NCI-H82 (cell line): ENCODE data around the gene GCK.
A peak's percentile ranks its signal among the peaks of the same experiment; 100 is the strongest.

Experiments used
- DNase-seq: peaks from one replicate; lab custom pipeline; 2025; lab: John Stamatoyannopoulos, UW

GCK gene

GRCh38 chr7:44104860-44105771 is 84.1 kb downstream of the GCK start:
- DNase-seq = peak; percentile 51

DNA sequence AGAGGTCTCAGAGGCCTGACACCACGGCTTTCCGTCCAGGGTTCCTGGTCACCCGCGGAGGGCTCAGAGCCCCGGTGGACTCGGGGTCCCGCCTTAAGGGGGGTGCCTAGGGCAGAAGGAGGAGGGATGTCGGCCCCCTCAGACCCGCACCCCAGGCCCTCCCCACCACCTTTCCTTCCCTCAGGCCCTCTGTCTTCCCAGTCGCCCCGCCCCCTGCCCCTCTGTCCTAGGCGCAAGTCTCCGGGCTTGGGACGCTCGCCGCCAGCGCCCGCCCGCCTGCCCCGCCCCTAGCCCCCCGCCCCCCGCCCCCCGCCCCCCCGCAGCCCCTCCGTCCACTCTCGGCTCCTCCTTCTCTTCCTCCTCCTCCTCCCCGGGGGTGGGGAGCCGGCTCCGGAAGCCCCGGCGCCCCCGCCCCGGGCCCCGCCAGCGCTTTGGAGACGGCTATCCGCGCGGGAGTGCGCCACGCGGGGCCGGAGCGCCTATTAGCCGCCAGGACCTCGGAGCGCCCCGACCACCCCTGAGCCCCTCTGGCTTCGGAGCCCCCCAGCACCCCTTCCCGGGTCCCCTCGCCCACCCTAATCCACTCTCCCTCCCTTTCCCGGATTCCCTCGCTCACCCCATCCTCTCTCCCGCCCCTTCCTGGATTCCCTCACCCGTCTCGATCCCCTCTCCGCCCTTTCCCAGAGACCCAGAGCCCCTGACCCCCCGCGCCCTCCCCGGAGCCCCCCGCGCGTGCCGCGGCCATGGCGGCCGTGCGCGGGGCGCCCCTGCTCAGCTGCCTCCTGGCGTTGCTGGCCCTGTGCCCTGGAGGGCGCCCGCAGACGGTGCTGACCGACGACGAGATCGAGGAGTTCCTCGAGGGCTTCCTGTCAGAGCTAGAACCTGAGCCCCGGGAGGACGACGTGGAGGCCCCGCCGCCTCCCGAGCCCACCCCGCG is 85.0 kb downstream of the GCK start, which contains the start of gene AEBP1:
Gene AEBP1 (plus strand): TSS at position 423 of the 937 bp plus-strand sequence. CDS start 321 bp downstream, at position 744.
- peak; percentile 77 for DNase-seq

DNA sequence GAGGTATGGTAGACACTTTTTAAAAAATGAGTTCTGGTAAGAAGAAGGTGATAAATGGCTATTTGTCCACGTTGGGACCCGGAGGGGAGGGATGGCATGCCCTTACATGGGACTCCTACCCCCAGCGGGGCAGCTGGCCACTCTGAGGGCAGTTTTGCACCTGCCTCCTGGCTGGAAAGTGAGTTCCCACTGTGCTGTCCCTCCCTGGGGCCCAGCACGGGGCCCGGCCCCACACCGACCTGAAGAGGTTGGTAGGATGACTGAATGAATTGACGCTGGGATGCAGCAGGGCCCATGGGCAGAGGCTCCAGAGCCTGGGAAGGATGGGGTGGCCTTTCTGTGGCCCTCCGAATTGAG is 85.7 kb downstream of the GCK start:
- no peak for DNase-seq

GRCh38 chr7:44102846-44103565 is 86.2 kb downstream of the GCK start:
- DNase-seq = no peak

GRCh38 chr7:44101966-44102845 is 87.0 kb downstream of the GCK start:
- DNase-seq = no peak

- DNase-seq = no peak
Observed at GRCh38 chr7:44101303-44101965, 87.8 kb downstream of the GCK start.

- no peak for DNase-seq
Observed at GRCh38 chr7:44100458-44101302, 88.6 kb downstream of the GCK start.

DNA sequence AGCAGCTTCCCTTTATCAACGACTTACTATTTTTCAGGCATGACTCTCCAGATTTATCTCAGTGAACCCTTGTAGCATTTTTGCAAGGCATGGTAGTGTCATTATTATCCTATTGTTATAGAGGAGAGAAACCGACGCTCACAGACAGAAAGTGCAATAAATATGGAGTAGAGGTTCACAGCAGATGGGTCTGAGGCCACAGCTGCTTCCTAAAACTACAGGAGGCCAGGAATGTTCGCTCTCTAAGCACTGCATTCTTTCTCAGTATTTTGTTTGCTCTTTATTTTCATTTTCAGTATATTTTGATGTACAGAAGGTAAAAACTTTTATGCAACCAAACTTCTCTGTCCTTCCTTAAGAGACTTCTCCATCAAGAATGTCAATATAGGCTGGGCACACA is 89.6 kb downstream of the GCK start:
- DNase-seq = no peak

GRCh38 chr7:44098092-44099068 is 90.9 kb downstream of the GCK start:
- DNase-seq = no peak

DNA sequence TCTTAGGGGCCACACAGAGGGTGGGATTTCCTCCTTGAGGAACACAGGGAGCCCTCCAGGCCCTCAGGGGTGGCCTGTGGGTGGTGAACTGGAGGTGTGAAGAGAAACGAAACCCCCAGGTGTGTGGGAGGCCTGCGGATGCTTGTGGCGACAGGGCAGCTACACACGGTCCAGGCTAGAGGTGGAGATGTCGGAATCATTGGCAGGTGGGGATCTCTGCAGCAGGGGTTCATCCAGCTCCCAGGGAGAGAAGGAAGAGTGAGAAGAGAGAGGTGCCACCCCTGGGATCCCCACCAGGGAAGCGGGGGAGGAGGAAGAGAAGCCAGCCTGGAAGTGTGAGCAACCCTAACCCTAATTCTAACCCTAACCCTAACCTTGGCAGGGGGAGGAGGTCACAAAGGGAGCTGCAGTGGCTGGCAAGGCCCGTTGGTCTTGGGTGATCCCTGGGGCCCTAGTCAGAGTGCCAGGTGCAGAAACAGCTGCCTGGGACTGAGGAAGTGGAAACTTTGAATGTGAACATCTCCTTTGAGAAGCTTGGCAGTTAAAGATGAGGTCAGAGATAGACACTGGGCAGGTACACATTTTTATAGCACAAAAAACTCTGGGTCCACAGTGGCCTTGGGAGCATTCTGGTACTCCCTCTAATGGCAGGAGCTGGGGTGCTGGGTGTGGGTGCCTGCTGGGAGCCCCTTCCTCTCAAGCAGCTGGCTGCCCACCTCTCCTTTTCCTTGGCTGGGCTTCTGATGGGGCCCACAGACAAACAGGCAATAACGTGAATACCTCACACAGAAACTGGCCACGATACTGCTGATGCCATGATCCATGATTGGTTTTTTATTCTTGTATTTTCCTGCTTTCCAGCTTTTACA is 91.9 kb downstream of the GCK start:
- no peak for DNase-seq

GRCh38 chr7:44096326-44096881 is 92.8 kb downstream of the GCK start:
- DNase-seq = no peak

GRCh38 chr7:44095781-44096180 is 93.5 kb downstream of the GCK start:
- DNase-seq = no peak

DNA sequence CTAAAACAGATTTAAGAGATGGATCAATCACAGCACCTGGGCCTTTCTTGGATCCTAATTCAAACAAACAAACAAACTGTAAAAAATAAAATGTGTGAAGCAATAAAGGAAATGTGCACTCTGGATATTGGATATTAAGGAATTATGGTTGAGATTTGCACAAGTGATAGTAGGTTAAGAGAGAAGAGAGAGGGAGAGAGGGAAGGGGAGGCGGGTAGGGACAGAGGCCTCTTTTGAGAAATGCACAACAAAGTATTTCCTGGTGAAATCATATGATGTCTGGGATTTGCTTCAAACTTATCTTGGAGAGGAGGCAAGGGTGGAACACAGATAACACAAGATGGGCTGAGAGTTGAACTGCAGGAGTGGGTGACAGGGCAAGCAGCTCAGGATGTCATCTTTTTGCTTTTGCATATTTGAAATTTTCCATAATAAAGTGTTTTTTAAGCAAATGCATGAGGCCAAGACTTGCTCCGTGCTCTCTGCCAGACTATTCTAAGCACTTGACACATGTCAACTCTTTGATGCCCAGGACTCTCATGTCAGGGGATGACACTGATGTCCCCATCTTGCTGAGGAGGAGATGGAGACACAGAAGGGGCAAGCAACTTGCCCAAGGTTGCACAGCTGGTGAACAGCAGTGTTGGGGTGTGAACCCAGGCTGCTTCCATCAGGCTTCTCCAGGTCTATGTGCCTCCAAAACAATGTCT is 94.2 kb downstream of the GCK start:
- no peak for DNase-seq

- no peak for DNase-seq
Observed at GRCh38 chr7:44094365-44094764, 94.9 kb downstream of the GCK start.
